ENCODE data around the gene KLK12.

The KLK12 gene

GRCh38 chr19:51005248-51005647, 29.6 kb downstream of the KLK12 start:
- DNase-seq (ENCODE audit: low read depth): no peak
- H3K4me3 ChIP-seq (ENCODE audit: low read depth, low read length): no peak overlapping the region
- TF ChIP-seq, protein P1, sequence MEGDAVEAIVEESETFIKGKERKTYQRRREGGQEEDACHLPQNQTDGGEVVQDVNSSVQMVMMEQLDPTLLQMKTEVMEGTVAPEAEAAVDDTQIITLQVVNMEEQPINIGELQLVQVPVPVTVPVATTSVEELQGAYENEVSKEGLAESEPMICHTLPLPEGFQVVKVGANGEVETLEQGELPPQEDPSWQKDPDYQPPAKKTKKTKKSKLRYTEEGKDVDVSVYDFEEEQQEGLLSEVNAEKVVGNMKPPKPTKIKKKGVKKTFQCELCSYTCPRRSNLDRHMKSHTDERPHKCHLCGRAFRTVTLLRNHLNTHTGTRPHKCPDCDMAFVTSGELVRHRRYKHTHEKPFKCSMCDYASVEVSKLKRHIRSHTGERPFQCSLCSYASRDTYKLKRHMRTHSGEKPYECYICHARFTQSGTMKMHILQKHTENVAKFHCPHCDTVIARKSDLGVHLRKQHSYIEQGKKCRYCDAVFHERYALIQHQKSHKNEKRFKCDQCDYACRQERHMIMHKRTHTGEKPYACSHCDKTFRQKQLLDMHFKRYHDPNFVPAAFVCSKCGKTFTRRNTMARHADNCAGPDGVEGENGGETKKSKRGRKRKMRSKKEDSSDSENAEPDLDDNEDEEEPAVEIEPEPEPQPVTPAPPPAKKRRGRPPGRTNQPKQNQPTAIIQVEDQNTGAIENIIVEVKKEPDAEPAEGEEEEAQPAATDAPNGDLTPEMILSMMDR (IDR thresholded peaks at IDR 0.05; ENCODE audit: low read depth, low read length, missing control alignments): no peak
- in situ Hi-C loops (cut with HindIII; ENCODE audit: low sequenced_read_pairs): no loop called here

DNA sequence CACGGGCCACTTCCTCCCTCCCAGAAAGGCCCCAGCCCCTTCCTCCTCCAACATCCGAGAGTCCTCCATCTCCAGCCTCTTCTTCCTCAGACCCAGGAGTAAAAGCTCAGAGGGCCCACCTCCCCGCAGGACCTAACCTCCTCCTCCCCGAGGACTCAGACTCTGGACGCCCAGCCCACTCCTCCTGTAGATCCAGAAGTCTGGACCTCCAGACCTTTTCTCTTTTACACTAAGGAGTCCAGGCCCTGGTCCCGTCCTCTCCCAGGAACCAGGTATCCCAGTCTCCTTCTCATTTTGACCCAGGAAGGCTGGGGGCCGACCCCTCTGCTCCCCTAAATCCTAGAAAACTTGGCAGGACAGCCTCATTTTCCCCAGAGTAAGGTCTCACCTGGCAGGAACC, 31.5 kb downstream of the KLK12 start:
- DNase-seq (ENCODE audit: low read depth): no peak
- in situ Hi-C loops (cut with HindIII; ENCODE audit: low sequenced_read_pairs): no loop called here
- TF ChIP-seq, protein P1 (IDR thresholded peaks at IDR 0.05; ENCODE audit: low read depth, low read length, missing control alignments): no peak
- no peak overlapping the region for H3K4me3 ChIP-seq (ENCODE audit: low read depth, low read length)

DNA sequence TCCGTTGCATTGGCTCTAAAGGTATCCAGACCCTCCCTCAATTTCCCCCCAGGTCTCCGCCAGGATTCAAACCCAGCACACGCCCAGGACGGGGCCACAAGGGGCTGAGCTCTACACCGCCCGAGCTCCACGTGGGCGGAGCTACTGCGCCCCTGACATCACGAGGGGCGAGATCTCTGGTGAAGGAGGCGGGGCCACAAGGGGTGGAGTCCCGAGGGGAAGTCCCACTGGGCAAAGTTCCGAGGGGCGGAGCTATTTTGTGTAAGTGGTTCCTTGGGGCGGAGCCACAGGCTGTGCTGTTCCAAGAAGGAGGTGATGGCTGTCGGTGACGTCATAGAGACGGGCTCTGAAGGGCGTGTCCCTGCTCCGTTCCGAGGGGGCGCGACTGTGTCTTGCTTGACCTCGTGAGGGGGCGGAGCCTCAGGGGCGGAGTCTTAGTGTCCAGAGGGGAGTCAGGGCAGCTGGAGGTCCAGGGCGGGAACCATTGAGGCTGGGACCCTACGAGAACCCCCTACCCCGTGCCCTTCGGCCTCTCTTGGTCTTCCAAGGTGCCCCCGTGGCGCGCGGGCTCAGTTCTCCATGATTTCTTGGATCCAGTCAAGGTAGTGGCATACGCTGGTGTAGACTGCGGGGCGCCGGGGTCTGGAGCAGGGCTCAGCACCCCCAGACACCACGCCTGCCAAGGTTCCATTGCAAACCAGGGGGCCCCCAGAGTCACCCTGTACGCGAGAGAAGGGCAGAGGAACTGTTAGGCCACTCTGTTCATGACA, 32.1 kb downstream of the KLK12 start:
- TF ChIP-seq, protein P1 (IDR thresholded peaks at IDR 0.05; ENCODE audit: low read depth, low read length, missing control alignments): no peak
- no peak overlapping the region for H3K4me3 ChIP-seq (ENCODE audit: low read depth, low read length)
- no peak for DNase-seq (ENCODE audit: low read depth)
- in situ Hi-C loops (cut with HindIII; ENCODE audit: low sequenced_read_pairs): no loop called here

DNA sequence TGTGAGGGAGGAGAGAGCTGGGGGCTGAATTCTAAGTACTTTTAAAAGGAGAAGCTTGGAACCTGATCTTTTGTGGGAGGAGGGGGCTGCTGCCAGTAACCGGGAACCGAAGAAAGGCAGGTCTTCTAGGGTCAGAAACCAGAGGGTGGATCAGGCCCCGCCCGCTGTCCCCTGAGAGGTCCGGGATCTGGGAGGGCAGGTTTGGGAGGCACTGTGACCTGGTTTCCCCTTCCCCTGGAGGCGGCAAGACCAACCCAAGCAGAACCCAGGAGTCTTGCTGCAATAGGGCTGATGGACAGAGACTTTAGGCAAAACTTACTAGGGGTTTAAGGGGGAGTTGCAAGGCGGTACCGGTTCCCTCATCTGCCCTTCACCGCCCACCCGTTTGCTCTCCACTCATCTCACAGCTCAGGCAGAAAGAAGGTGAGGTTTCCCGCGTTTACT, 32.7 kb downstream of the KLK12 start:
- in situ Hi-C loops (cut with HindIII; ENCODE audit: low sequenced_read_pairs): no loop called here
- TF ChIP-seq, protein P1 (IDR thresholded peaks at IDR 0.05; ENCODE audit: low read depth, low read length, missing control alignments): no peak
- DNase-seq (ENCODE audit: low read depth): no peak
- H3K4me3 ChIP-seq (ENCODE audit: low read depth, low read length): no peak overlapping the region

- DNase-seq (ENCODE audit: low read depth): no peak
- TF ChIP-seq, protein P1 (IDR thresholded peaks at IDR 0.05; ENCODE audit: low read depth, low read length, missing control alignments): no peak
- in situ Hi-C loops (cut with HindIII; ENCODE audit: low sequenced_read_pairs): no loop called here
- H3K4me3 ChIP-seq (ENCODE audit: low read depth, low read length): no peak within 1 kb of the TSS
Observed at GRCh38 chr19:51001515-51001914, 33.3 kb downstream of the KLK12 start, which contains the start of gene KLK8. TSS of gene KLK8 (minus strand) at chr19:51001604. CDS start at chr19:51001167, 437 bp downstream.

DNA sequence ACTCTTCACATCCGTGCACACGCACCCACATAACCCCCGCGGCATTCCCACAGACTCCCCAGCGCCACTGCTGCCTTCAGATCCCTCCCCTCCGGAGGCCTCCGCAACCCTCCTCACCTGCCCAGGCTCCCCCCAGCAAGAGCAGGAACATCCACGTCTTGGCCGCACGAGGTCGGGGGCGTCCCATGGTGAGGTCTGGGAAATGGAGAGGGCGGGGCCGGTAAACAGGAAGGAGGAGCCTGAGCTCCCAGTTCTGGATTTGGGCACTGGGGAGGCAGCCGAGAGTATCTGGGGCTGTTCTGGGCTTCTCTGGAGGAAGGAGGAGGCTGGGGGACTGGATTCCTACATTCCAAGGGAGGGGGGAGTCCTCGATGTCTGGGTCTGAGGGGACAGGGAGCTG, 33.8 kb downstream of the KLK12 start:
- no peak for DNase-seq (ENCODE audit: low read depth)
- no peak overlapping the region for H3K4me3 ChIP-seq (ENCODE audit: low read depth, low read length)
- in situ Hi-C loops (cut with HindIII; ENCODE audit: low sequenced_read_pairs): no loop called here
- TF ChIP-seq, protein P1 (IDR thresholded peaks at IDR 0.05; ENCODE audit: low read depth, low read length, missing control alignments): no peak

Data from astrocyte of the cerebellum (primary cell).